GM19324 (cell line): ENCODE results near the gene KRTAP19-3.
"Not testable (repeated sequence)": the region's sequence is repeated elsewhere in the genome, so short reads cannot be mapped to it uniquely, and the experiment has no call there.

Source experiments
- ATAC-seq: cut with Tn5 transposase; IDR thresholded peaks from one replicate; pipeline ENCODE4 v1.9.1; 2021; ENCODE audit warnings: mild to moderate bottlenecking, moderate library complexity; ENCODE audit not compliant: unreplicated experiment, low FRiP score

KRTAP19-3 gene

DNA sequence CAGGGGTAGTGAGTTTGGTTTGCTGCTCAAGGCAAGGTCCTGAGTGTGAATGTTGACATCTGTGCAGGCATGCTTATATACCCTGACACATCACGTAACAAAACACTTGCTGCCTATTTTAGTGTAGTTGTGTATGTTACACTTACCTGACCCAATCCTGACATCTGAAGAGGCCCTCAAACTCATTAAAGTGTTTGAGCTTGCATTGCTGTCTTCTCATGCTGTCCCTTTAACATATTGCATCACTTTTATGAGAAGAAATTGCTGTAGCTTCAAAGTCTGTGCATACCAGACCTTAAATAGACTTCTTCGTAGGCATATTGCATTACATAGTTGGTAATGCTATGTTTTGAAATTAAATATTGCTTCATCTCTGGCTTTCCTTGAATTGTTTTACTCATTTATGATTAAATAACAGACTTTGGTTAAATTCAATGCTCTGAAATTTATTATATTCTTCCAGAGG, at the start of gene KRTAP19-3:
TSS of gene KRTAP19-3 (minus strand) at position 51 of the 466 bp plus-strand sequence. CDS start 56 bp downstream, outside the sequence.
- no peak for ATAC-seq

GRCh38 chr21:30518876-30519275, 27.1 kb upstream of the KRTAP19-3 start:
- ATAC-seq = no peak

- no peak for ATAC-seq
Measured at GRCh38 chr21:30515681-30516080, 23.9 kb upstream of the KRTAP19-3 start.

DNA sequence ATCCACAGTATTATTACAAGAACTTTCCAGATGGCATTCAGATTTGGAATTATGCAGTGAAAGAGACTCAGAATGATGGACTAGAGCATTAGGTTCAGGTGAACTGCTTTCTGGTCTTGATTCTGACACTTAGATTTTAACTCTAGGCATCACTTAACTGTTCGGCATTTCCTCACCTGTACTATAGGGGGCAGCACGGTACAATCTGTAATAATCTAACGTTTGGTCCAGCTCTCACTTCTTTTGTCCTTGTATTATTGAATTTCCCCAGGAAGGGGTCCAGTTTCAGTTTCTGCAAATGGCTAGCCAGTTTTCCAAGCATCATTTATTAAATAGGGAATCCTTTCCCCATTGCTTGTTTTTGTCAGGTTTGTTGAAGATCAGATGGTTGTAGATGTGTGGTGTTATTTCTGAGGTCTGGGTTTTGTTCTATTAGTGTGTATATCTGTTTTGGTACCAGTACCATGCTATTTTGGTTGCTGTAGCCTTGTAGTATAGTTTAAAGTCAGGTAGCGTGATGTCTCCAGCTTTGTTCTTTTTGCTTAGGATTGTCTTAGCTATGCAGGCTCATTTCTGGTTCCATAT, 13.9 kb upstream of the KRTAP19-3 start:
- ATAC-seq = not testable (repeated sequence)

- no peak for ATAC-seq
Measured at GRCh38 chr21:30502041-30502440, 10.2 kb upstream of the KRTAP19-3 start, which contains the start of gene KRTAP19-5. Gene KRTAP19-5, minus strand, starts transcription at chr21:30502141. Its CDS starts 51 bp downstream, at chr21:30502090.

DNA sequence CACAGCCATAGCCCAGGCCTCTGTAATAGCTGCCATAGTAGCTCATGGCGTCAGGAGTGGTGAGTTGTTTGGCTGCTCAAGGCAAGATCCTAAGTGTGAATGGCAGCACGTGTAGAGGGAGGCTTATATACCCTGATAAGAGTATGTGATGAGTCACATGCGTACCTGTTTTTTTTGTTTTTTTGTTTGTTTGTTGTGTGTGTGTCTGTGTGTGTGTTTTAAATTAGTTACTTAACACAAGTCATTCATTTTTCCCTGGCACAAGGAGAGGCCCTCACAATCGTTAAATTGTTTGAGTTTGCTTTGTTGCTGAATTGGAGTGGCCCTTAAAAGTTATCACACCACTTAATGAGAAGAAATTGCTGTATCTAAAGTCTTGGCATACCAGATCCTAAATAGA, 5.3 kb upstream of the KRTAP19-3 start, which contains the start of gene KRTAP19-4:
TSS of gene KRTAP19-4 (minus strand) at position 101 of the 400 bp plus-strand sequence. CDS start at position 46, 55 bp downstream.
- no peak for ATAC-seq

DNA sequence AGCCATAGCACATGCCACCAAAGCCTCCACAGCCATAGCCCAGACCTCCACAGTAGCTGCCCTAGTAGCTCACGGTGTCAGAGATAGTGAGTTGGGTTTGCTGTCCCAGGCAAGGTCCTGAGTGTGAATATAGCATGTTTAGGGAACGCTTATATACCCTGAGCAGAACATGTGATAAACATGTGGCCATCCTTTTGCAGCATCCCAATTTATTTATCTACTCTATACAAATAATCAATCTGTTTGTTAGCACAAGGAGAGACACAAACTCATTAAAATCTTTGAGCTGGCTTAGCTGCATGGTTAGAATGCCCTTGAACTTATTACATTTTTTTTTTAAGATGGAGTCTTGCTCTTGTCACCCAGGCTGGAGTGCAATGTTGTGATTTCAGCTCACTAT, 4.5 kb downstream of the KRTAP19-3 start, which contains the start of gene KRTAP19-2:
TSS of gene KRTAP19-2 (minus strand) at position 101 of the 400 bp plus-strand sequence. CDS start at position 13, 88 bp downstream.
- ATAC-seq = no peak

GRCh38 chr21:30486180-30486579, 5.6 kb downstream of the KRTAP19-3 start:
- no peak for ATAC-seq

- ATAC-seq = no peak
Measured at GRCh38 chr21:30482130-30482529, 9.7 kb downstream of the KRTAP19-3 start.

GRCh38 chr21:30480145-30480544, 11.7 kb downstream of the KRTAP19-3 start, which contains the start of gene KRTAP19-1:
Gene KRTAP19-1, minus strand, starts transcription at chr21:30480367. Its CDS starts 50 bp downstream, at chr21:30480317.
- ATAC-seq = no peak

- ATAC-seq = no peak
Measured at GRCh38 chr21:30479259-30479658, 12.6 kb downstream of the KRTAP19-3 start.

DNA sequence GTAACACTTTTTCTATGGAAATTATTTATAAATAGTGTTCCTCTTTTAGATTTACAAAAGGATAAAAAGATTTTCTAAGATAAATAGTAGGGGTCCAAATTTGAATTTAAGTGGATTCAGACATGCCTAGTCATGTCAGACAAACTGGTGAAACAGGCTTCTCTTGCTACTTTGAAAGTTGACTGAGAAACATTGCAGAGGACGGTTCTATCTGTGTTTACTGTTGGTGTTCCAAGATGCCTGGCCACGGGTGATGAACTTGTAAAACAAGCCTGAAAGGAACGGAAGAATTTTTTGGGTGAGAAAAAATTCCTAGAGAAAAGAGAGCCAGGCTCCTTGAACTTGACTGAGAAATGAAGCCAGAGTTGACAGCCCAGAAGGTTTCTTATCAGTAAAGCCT, 13.8 kb downstream of the KRTAP19-3 start:
- no peak for ATAC-seq

DNA sequence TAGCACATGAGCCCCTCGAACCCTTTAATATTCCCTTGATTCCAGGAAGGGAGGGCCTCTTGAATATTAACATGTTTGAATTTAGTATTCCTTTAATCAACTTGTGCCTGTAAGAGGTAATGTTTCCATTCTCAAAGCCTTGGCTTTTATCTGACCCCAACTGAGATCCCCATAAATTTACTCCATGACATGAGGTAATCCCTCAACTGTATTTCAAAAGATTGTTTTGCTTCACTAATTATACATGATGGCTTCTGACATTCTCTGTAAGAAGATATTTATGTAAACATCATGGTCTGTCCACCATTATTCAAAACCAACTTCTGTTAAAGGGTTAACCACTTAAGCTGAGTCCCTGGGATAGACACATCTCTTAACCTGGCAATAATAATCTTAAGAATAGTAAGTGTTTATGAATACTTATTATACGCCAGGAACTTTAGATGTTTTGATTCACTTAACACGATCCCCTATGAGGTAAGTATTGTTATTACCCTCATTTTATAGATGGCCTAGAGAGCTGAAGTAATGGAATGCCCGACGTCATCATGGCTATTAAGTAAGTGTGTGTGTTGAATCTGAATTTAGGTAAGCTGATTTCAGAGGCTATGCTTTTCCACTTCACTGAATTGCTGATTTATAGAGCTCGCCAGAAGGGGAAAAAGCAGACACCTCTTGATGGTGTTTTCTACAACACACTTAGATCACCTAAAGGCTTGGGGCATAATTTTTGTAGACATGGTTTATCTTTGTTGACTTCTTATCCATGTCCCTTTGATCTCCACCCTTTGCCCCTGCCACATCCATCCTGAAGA, 22.7 kb downstream of the KRTAP19-3 start:
- ATAC-seq = no peak

GRCh38 chr21:30463713-30464112, 28.1 kb downstream of the KRTAP19-3 start:
- no peak for ATAC-seq

GRCh38 chr21:30448514-30448913, 43.3 kb downstream of the KRTAP19-3 start:
- ATAC-seq = no peak

GRCh38 chr21:30447056-30447455, 44.8 kb downstream of the KRTAP19-3 start:
- no peak for ATAC-seq

GRCh38 chr21:30444204-30444603, 47.6 kb downstream of the KRTAP19-3 start:
- ATAC-seq = no peak

GRCh38 chr21:30443226-30443625, 48.6 kb downstream of the KRTAP19-3 start:
- no peak for ATAC-seq
